ENCODE data around the gene CAPG. TPM values are rescaled to one million over a fixed set of nuclear protein-coding genes. Genes with fewer than 3 reads are reported as not detected.
"Not testable (repeated sequence)": the region's sequence is repeated elsewhere in the genome, so short reads cannot be mapped to it uniquely, and the experiment has no call there.

Gene CAPG
- total RNA-seq, 6 donors from 2014 or later, result 169 to 611 (median 375) TPM

- DNase-seq (no peak), ATAC-seq (ENCODE audit: low FRiP score in 2 of 2) (no peak)
- TF ChIP-seq POLR2A (IDR thresholded peaks at IDR 0.05) (no peak), CTCF (IDR thresholded peaks at IDR 0.05) (no peak), POLR2AphosphoS5 (IDR thresholded peaks at IDR 0.05) (no peak)
- H3K27me3 ChIP-seq, result no peaks in the 10 kb centered on the region
- H3K4me3 ChIP-seq, result no peak overlapping the region
- peaks cover 10 to 82% (median 58%) of the 10 kb centered on the region in 4 donors for H3K36me3 ChIP-seq
- H3K27ac ChIP-seq, result no peak overlapping the region
- H3K9me3 ChIP-seq, result no peaks in the 10 kb centered on the region
- H3K4me1 ChIP-seq, result peaks cover 0 to 2% (median 0%) of the 10 kb centered on the region in 4 donors
- 89 to 90% methylated on average over 2 of the region's 2 CpGs for WGBS, 2 donors
These were observed 22.4 kb downstream of the CAPG start for GRCh38 chr2:85387754-85388153.

- no peaks in the 10 kb centered on the region for H3K9me3 ChIP-seq
- no peak overlapping the region for H3K4me3 ChIP-seq
- DNase-seq, result no peak
- H3K36me3 ChIP-seq, result peaks cover 10 to 74% (median 44%) of the 10 kb centered on the region in 4 donors
- 90 to 96% methylated on average over 2 of the region's 2 CpGs for WGBS, 2 donors
- H3K27me3 ChIP-seq, result no peaks in the 10 kb centered on the region
- no peak overlapping the region for H3K27ac ChIP-seq
- no peaks in the 10 kb centered on the region for H3K4me1 ChIP-seq
- ATAC-seq (ENCODE audit: low FRiP score in 2 of 2), result no peak
- no peak for TF ChIP-seq POLR2AphosphoS5 (IDR thresholded peaks at IDR 0.05)
- TF ChIP-seq CTCF (IDR thresholded peaks at IDR 0.05), result no peak
- TF ChIP-seq POLR2A (IDR thresholded peaks at IDR 0.05), result no peak
These were observed 24.4 kb downstream of the CAPG start for GRCh38 chr2:85385746-85386145.

GRCh38 chr2:85383850-85384249 lies 26.3 kb downstream of the CAPG start:
- Histone ChIP-seq H3K4me1 (no peaks in the 10 kb centered on the region), H3K36me3 (peaks cover 3 to 74% (median 35%) of the 10 kb centered on the region in 4 donors), H3K27ac (no peak overlapping the region), H3K9me3 (peaks cover 0 to 2% (median 0%) of the 10 kb centered on the region in 4 donors), H3K27me3 (no peaks in the 10 kb centered on the region), H3K4me3 (no peak overlapping the region)
- ATAC-seq (ENCODE audit: low FRiP score in 2 of 2), result no peak
- 79 to 83% methylated on average over 4 of the region's 4 CpGs for WGBS, 2 donors
- no peak for DNase-seq
- TF ChIP-seq EP300 (IDR thresholded peaks at IDR 0.05), result no peak
- TF ChIP-seq POLR2AphosphoS5 (IDR thresholded peaks at IDR 0.05), result no peak
- no peak for TF ChIP-seq POLR2A (IDR thresholded peaks at IDR 0.05)
- TF ChIP-seq CTCF (IDR thresholded peaks at IDR 0.05), result no peak

- 87 to 91% methylated on average over 5 of the region's 5 CpGs for WGBS, 2 donors
- H3K4me1 ChIP-seq; H3K27me3 ChIP-seq; H3K9me3 ChIP-seq; H3K27ac ChIP-seq; DNase-seq; H3K4me3 ChIP-seq; ATAC-seq (ENCODE audit: low FRiP score in 2 of 2): not testable (repeated sequence)
- peaks cover 7 to 74% (median 35%) of the 10 kb centered on the region in 4 donors for H3K36me3 ChIP-seq
These were observed 27.0 kb downstream of the CAPG start for GRCh38 chr2:85383151-85383550.

- peaks cover 0 to 2% (median 0%) of the 10 kb centered on the region in 4 donors for H3K9me3 ChIP-seq
- peaks cover 13 to 76% (median 32%) of the 10 kb centered on the region in 4 donors for H3K36me3 ChIP-seq
- H3K27me3 ChIP-seq, result no peaks in the 10 kb centered on the region
- no peaks in the 10 kb centered on the region for H3K4me1 ChIP-seq
- no peak for DNase-seq
- WGBS, 2 donors, result 84 to 88% methylated on average over 1 of the region's 1 CpG
- no peak overlapping the region for H3K4me3 ChIP-seq
- TF ChIP-seq POLR2A (IDR thresholded peaks at IDR 0.05), result no peak
- TF ChIP-seq POLR2AphosphoS5 (IDR thresholded peaks at IDR 0.05), result no peak
- no peak for TF ChIP-seq CTCF (IDR thresholded peaks at IDR 0.05)
- H3K27ac ChIP-seq, result no peak overlapping the region
- ATAC-seq (ENCODE audit: low FRiP score in 2 of 2), result no peak
These were observed 30.1 kb downstream of the CAPG start for GRCh38 chr2:85380048-85380447.

All from upper lobe of left lung (tissue), 6 donors.